HCT116 (cell line): ENCODE measurements around the gene CERS2. TPM values are rescaled to one million over a fixed set of nuclear protein-coding genes. Genes with fewer than 3 reads are reported as not detected.

Experiments
- ATAC-seq: fragments of 200-7000 bp; cut with Tn5 transposase; 2 replicates; pipeline ENCODE4 v1.9.1; 2020; ENCODE audit warnings: mild to moderate bottlenecking, moderate library complexity
- BruUV-seq: library from RNA; stranded (reverse); fragments of 400-500 nt; replicated peaks from 2 replicates; lab custom pipeline; 2021; lab: Mats Ljungman, UMichigan
- CTCF ChIA-PET: fragments of 300-600 bp; sonication (Branson Sonifier 250); formaldehyde crosslinking; loops from one replicate; lab custom pipeline; 2021; ENCODE audit warnings: antibody characterized with exemption; lab: Charles Lee
- POLR2A ChIA-PET: fragments of 300-600, 350-600 bp; sonication (Branson Sonifier 250); formaldehyde crosslinking; loops from one replicate; lab custom pipeline; 2021; ENCODE audit warnings: antibody characterized with exemption; lab: Charles Lee
- RAD21 ChIA-PET, 2 experiments: fragments of 300-600 bp; sonication (Branson Sonifier 250); formaldehyde crosslinking; loops; one replicate each; lab custom pipeline; 2023; ENCODE audit warnings: low total read pairs in 2 of 2; ENCODE audit not compliant: uncharacterized antibody in 2 of 2, unreplicated experiment in 2 of 2, low non-redundant PET in 1 of 2; lab: Charles Lee
- DNase-seq: peaks from one replicate; pipeline ENCODE4 v3.0.0-alpha.2; 2010; ENCODE audit warnings: low read depth, low spot score
- H2AFZ ChIP-seq: fragments of 200-600 bp; shearing (Covaris generic), sonication (generic); 2 replicates; pipeline ENCODE4 v1.6.1; 2017; ENCODE audit warnings: low read depth, mixed run types, mixed read lengths, antibody characterized with exemption, low read length; ENCODE audit not compliant: poor library complexity, severe bottlenecking
- H3K27ac ChIP-seq: 2 replicates; pipeline ENCODE4 v1.5.1; 2012; ENCODE audit warnings: low read depth, low read length
- H3K27me3 ChIP-seq: fragments of 200-600 bp; sonication (generic); 2 replicates; pipeline ENCODE4 v1.6.1; 2016; ENCODE audit warnings: mixed run types, low read length, mixed read lengths; ENCODE audit not compliant: insufficient read depth
- H3K36me3 ChIP-seq, 2 experiments: fragments of 200-500 bp in 1 of 2; fragments of 200-600 bp in 1 of 2; sonication (Bioruptor generic) in 1 of 2; sonication (generic) in 1 of 2; 2 replicates each; pipeline versions ENCODE4 v1.5.1 to v1.6.1; 2014 to 2016; ENCODE audit warnings: low read length in 2 of 2, inconsistent platforms in 1 of 2, mixed read lengths in 1 of 2, mixed run types in 1 of 2; ENCODE audit not compliant: insufficient read depth in 2 of 2, control insufficient read depth in 1 of 2
- H3K4me1 ChIP-seq, 2 experiments: fragments of 200-600 bp in 1 of 2; sonication (generic) in 1 of 2; 2 replicates each; pipeline versions ENCODE4 v1.5.1 to v1.6.1; 2012 to 2017; ENCODE audit warnings: low read length in 2 of 2, inconsistent platforms in 1 of 2, mild to moderate bottlenecking in 1 of 2, mixed read lengths in 1 of 2, mixed run types in 1 of 2, moderate library complexity in 1 of 2; ENCODE audit not compliant: insufficient read depth in 2 of 2, control insufficient read depth in 1 of 2
- H3K4me2 ChIP-seq: fragments of 200-600 bp; sonication (generic); 2 replicates; pipeline ENCODE4 v1.6.1; 2017; ENCODE audit warnings: mixed run types, low read length, mixed read lengths
- H3K4me3 ChIP-seq, 2 experiments: fragments of 200-600 bp in 1 of 2; sonication (generic) in 1 of 2; replicated peaks in 1 of 2; 2 replicates each; pipeline ENCODE4 v1.5.1; 2011 to 2016; ENCODE audit warnings: low read length in 2 of 2, control low read depth in 1 of 2, low read depth in 1 of 2, mild to moderate bottlenecking in 1 of 2, mixed read lengths in 1 of 2, mixed run types in 1 of 2
- H3K79me2 ChIP-seq: fragments of 200-600 bp; sonication (generic); 2 replicates; pipeline ENCODE4 v1.6.1; 2017; ENCODE audit warnings: mild to moderate bottlenecking, mixed run types, low read length, moderate library complexity, mixed read lengths; ENCODE audit not compliant: insufficient read depth
- H3K9ac ChIP-seq: fragments of 200-600 bp; sonication (generic); 2 replicates; pipeline ENCODE4 v1.6.1; 2016; ENCODE audit warnings: low read length, mixed read lengths
- H3K9me2 ChIP-seq: fragments of 200-600 bp; sonication (generic), shearing (Covaris generic); 2 replicates; pipeline ENCODE4 v1.6.1; 2017; ENCODE audit warnings: mixed run types, mild to moderate bottlenecking, moderate library complexity; ENCODE audit not compliant: insufficient read depth
- H3K9me3 ChIP-seq, 2 experiments: fragments of 200-500 bp in 1 of 2; fragments of 200-600 bp in 1 of 2; sonication (Bioruptor generic) in 1 of 2; sonication (generic) in 1 of 2; 2 replicates each; pipeline ENCODE4 v1.6.1; 2014 to 2017; ENCODE audit warnings: low read length in 2 of 2, mixed read lengths in 2 of 2, inconsistent platforms in 1 of 2, low read depth in 1 of 2, mild to moderate bottlenecking in 1 of 2, mixed run types in 1 of 2, moderate library complexity in 1 of 2; ENCODE audit not compliant: control insufficient read depth in 1 of 2, insufficient read depth in 1 of 2
- H4K20me1 ChIP-seq: fragments of 200-600 bp; sonication (generic), shearing (Covaris generic); 2 replicates; pipeline ENCODE4 v1.6.1; 2017; ENCODE audit warnings: mixed run types, mild to moderate bottlenecking, moderate library complexity; ENCODE audit not compliant: insufficient read depth
- CEBPB ChIP-seq: IDR thresholded peaks from 2 replicates; pipeline ENCODE4 v1.6.1; 2012; ENCODE audit warnings: low read depth
- FOSL1 ChIP-seq: IDR thresholded peaks from 2 replicates; pipeline ENCODE4 v1.6.1; 2012; ENCODE audit warnings: low read depth
- JUND ChIP-seq: IDR thresholded peaks from 2 replicates; pipeline ENCODE4 v1.6.1; 2012
- POLR2A ChIP-seq: IDR thresholded peaks from 2 replicates; pipeline ENCODE4 v1.7.0; 2011; ENCODE audit warnings: borderline replicate concordance; ENCODE audit not compliant: insufficient read depth, insufficient read length; ENCODE audit errors: extremely low read depth
- SIN3A ChIP-seq: IDR thresholded peaks from 2 replicates; pipeline ENCODE4 v1.6.1; 2012; ENCODE audit warnings: low read depth
- ZFX ChIP-seq: fragments of 450-650 bp; IDR thresholded peaks from 2 replicates; pipeline ENCODE4 v1.6.1; 2017
- ZNF274 ChIP-seq: fragments of 200-500 bp; sonication (Bioruptor generic); IDR thresholded peaks from 2 replicates; pipeline ENCODE4 v1.6.1; 2014; ENCODE audit warnings: mild to moderate bottlenecking, low read depth, low read length, inconsistent platforms
- intact Hi-C: fragments of 100-400 bp; cut with micrococcal nuclease; formaldehyde crosslinking; loops from 2 replicates; pipeline ENCODE4 v1.10.0; 2022
- total RNA-seq: library from RNA; stranded (reverse); gene quantifications from one replicate; pipeline ENCODE4 v1.2.1, GENCODE V29; 2021; ENCODE audit not compliant: unreplicated experiment
- TF ChIP-seq, protein P1 (sequence below): IDR thresholded peaks from 2 replicates; pipeline ENCODE4 v1.6.1; 2012
- TF ChIP-seq, protein P2 (sequence below): IDR thresholded peaks from 2 replicates; pipeline ENCODE4 v1.6.1; 2012; ENCODE audit warnings: low read depth

The CERS2 gene
- total RNA-seq, 1 experiment from 2014 or later: 218 TPM

DNA sequence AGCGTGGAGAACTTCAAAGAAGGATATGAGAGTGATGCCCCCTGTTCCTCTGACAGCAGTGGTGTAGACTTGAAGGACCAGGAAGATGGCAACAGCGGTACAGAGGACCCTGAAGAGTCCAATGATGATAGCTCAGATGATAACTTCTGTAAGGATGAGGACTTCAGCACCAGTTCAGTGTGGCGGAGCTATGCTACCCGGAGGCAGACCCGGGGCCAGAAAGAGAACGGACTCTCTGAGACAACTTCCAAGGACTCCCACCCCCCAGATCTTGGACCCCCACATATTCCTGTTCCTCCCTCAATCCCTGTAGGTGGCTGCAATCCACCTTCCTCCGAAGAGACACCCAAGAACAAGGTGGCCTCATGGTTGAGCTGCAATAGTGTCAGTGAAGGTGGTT, 14.0 kb downstream of the CERS2 start:
- ChIA-PET CTCF (no interaction called here), RAD21 (no interaction called here), POLR2A (interaction anchor here (0.5 kb wide), 1 partner anchor 318 kb away, joined by 3 read pairs; no protein-coding TSS in a partner anchor)
- intact Hi-C loops: no loop called here
- no peaks in the 10 kb centered on the region for H3K9me2 ChIP-seq
- H3K4me1 ChIP-seq: no peaks in the 10 kb centered on the region
- DNase-seq: no peak
- TF ChIP-seq, protein P1, sequence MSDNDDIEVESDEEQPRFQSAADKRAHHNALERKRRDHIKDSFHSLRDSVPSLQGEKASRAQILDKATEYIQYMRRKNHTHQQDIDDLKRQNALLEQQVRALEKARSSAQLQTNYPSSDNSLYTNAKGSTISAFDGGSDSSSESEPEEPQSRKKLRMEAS: no peak
- TF ChIP-seq JUND (no peak), FOSL1 (no peak), SIN3A (no peak), ZNF274 (no peak), ZFX (no peak), CEBPB (no peak), POLR2A (no peak)
- TF ChIP-seq, protein P2, sequence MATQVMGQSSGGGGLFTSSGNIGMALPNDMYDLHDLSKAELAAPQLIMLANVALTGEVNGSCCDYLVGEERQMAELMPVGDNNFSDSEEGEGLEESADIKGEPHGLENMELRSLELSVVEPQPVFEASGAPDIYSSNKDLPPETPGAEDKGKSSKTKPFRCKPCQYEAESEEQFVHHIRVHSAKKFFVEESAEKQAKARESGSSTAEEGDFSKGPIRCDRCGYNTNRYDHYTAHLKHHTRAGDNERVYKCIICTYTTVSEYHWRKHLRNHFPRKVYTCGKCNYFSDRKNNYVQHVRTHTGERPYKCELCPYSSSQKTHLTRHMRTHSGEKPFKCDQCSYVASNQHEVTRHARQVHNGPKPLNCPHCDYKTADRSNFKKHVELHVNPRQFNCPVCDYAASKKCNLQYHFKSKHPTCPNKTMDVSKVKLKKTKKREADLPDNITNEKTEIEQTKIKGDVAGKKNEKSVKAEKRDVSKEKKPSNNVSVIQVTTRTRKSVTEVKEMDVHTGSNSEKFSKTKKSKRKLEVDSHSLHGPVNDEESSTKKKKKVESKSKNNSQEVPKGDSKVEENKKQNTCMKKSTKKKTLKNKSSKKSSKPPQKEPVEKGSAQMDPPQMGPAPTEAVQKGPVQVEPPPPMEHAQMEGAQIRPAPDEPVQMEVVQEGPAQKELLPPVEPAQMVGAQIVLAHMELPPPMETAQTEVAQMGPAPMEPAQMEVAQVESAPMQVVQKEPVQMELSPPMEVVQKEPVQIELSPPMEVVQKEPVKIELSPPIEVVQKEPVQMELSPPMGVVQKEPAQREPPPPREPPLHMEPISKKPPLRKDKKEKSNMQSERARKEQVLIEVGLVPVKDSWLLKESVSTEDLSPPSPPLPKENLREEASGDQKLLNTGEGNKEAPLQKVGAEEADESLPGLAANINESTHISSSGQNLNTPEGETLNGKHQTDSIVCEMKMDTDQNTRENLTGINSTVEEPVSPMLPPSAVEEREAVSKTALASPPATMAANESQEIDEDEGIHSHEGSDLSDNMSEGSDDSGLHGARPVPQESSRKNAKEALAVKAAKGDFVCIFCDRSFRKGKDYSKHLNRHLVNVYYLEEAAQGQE: no peak
- H3K4me2 ChIP-seq: no peak overlapping the region
- no peaks in the 10 kb centered on the region for H3K79me2 ChIP-seq
- ATAC-seq: no peak
- TSS peak; percentile 26 for BruUV-seq
- no peak overlapping the region for H3K27ac ChIP-seq
- no peaks in the 10 kb centered on the region for H3K9me3 ChIP-seq
- no peak overlapping the region for H2AFZ ChIP-seq
- H4K20me1 ChIP-seq: no peaks in the 10 kb centered on the region
- no peaks in the 10 kb centered on the region for H3K27me3 ChIP-seq
- H3K36me3 ChIP-seq: peaks cover 46 to 55% of the 10 kb centered on the region in 2 experiments
- no peak overlapping the region for H3K4me3 ChIP-seq
- H3K9ac ChIP-seq: no peak overlapping the region
